ENCODE measurements around the gene USP17L29.
"Not testable (repeated sequence)": the region's sequence is repeated elsewhere in the genome, so short reads cannot be mapped to it uniquely, and the experiment has no call there.

Gene USP17L29

DNA sequence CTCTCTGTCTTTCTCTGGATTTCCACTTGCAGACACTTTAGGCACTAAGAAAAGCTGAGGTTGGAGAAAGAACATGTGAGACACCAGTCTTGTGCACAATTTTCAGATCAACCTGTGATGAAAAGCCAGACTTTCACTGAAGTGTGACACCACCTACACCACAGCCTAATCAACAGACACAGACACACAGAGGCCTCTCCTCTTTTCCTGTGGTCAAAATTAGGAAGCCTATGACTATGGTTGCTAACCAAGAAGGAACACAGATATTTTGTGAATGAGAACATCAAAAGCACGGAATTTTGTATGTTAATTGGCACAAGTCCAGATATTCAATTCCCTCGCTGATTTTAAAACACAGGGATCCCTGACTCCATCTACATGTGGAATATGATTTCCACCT is 35.6 kb downstream of the USP17L29 start:
- not testable (repeated sequence) for H3K4me1 ChIP-seq (ENCODE audit: insufficient read depth, low read length); H3K36me3 ChIP-seq (ENCODE audit: insufficient read depth, low read length); H3K4me3 ChIP-seq (ENCODE audit: low read length); H3K27me3 ChIP-seq (ENCODE audit: insufficient read depth, low read length); H3K9me3 ChIP-seq (ENCODE audit: low read length); H2AFZ ChIP-seq (ENCODE audit: low read depth, low read length)
